MCF 10A (cell line): ENCODE measurements around the gene MACF1. TPM values are rescaled to one million over a fixed set of nuclear protein-coding genes. Genes with fewer than 3 reads are reported as not detected.
A peak's percentile ranks its signal among the peaks of the same experiment; 100 is the strongest.

Experiments used
- BruUV-seq: library from RNA; stranded (reverse); fragments of 400-500 nt; replicated peaks from 2 replicates; lab custom pipeline; 2021; lab: Mats Ljungman, UMichigan
- CTCF ChIA-PET: fragments of 300-600 bp; sonication (Branson Sonifier 250); formaldehyde crosslinking; extraction: SDS; loops from one replicate; lab custom pipeline; 2021; ENCODE audit warnings: antibody characterized with exemption, inconsistent platforms; lab: Yijun Ruan, JAX
- POLR2A ChIA-PET: fragments of 300-600, 350-650 bp; sonication (Branson Sonifier 250); formaldehyde crosslinking; extraction: SDS; loops from one replicate; lab custom pipeline; 2020; ENCODE audit warnings: antibody characterized with exemption, inconsistent platforms; lab: Yijun Ruan, JAX
- DNase-seq: peaks from one replicate; pipeline ENCODE4 v3.0.0-alpha.2; 2018; ENCODE audit not compliant: unreplicated experiment
- H3K27ac Mint-ChIP-seq: one replicate; pipeline ENCODE4 v1.8.0; 2022; ENCODE audit warnings: mild to moderate bottlenecking, low read depth, mixed read lengths; ENCODE audit not compliant: unreplicated experiment
- H3K27me3 Mint-ChIP-seq: one replicate; pipeline ENCODE4 v1.8.0; 2022; ENCODE audit warnings: mixed read lengths; ENCODE audit not compliant: insufficient read depth, unreplicated experiment
- H3K36me3 Mint-ChIP-seq: one replicate; pipeline ENCODE4 v1.8.0; 2022; ENCODE audit warnings: mild to moderate bottlenecking, moderate library complexity, mixed read lengths; ENCODE audit not compliant: insufficient read depth, unreplicated experiment
- H3K4me1 Mint-ChIP-seq: one replicate; pipeline ENCODE4 v1.8.0; 2022; ENCODE audit warnings: mixed read lengths; ENCODE audit not compliant: insufficient read depth, unreplicated experiment
- H3K4me3 Mint-ChIP-seq: one replicate; pipeline ENCODE4 v1.8.0; 2022; ENCODE audit warnings: mild to moderate bottlenecking, moderate library complexity, mixed read lengths; ENCODE audit not compliant: unreplicated experiment
- H3K9me3 Mint-ChIP-seq: one replicate; pipeline ENCODE4 v1.8.0; 2022; ENCODE audit warnings: mixed read lengths; ENCODE audit not compliant: unreplicated experiment
- intact Hi-C: fragments of 100-400 bp; cut with micrococcal nuclease; formaldehyde crosslinking; loops from 2 replicates; pipeline ENCODE4 v1.14.1; 2022
- total RNA-seq: library from RNA; stranded (reverse); gene quantifications from 2 replicates; pipeline ENCODE4 v1.2.3, GENCODE V29; 2022
- TF ChIP-seq, protein P1 (sequence below): fragments of 200-600 bp; IDR thresholded peaks from one replicate; pipeline ENCODE4 v1.8.0; 2022; ENCODE audit warnings: antibody characterized with exemption, mild to moderate bottlenecking; ENCODE audit not compliant: unreplicated experiment

The MACF1 gene
- total RNA-seq, 1 experiment from 2014 or later = 188 TPM

DNA sequence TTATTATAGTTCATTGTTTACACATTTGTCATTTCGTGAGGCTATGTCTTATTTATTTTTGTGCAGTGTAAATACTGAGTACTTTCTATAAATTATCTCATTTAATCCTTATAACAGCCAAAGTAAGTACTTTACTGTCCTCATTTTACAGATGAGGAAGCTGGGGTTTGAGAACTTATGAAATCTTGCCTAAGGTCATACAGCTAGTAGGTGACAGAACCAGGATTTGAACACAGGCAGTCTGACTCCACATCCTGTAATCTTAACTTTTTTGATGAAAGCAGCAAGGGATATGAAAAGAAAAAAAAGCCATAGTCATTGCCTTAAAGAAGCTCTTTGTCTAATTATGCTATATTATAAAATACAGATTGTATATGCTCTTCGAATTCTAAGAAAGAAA lies 179.8 kb downstream of the MACF1 start:
- H3K4me3 Mint-ChIP-seq = no peak overlapping the region
- BruUV-seq = no TSS peak
- POLR2A ChIA-PET = interaction anchor here (0.5 to 0.7 kb wide), 2 partner anchors 335 to 688 kb away, joined by 3 read pairs; no protein-coding TSS in a partner anchor
- H3K4me1 Mint-ChIP-seq = peaks cover 9% of the 10 kb centered on the region
- intact Hi-C loops = no loop called here
- no peaks in the 10 kb centered on the region for H3K27me3 Mint-ChIP-seq
- H3K27ac Mint-ChIP-seq = no peak overlapping the region
- CTCF ChIA-PET = interaction anchor here (0.6 to 1.0 kb wide), 4 partner anchors 22 to 281 kb away, joined by 3 read pairs; no protein-coding TSS in a partner anchor
- peaks cover 92% of the 10 kb centered on the region for H3K36me3 Mint-ChIP-seq
- no peaks in the 10 kb centered on the region for H3K9me3 Mint-ChIP-seq
- no peak for DNase-seq
- TF ChIP-seq, protein P1, sequence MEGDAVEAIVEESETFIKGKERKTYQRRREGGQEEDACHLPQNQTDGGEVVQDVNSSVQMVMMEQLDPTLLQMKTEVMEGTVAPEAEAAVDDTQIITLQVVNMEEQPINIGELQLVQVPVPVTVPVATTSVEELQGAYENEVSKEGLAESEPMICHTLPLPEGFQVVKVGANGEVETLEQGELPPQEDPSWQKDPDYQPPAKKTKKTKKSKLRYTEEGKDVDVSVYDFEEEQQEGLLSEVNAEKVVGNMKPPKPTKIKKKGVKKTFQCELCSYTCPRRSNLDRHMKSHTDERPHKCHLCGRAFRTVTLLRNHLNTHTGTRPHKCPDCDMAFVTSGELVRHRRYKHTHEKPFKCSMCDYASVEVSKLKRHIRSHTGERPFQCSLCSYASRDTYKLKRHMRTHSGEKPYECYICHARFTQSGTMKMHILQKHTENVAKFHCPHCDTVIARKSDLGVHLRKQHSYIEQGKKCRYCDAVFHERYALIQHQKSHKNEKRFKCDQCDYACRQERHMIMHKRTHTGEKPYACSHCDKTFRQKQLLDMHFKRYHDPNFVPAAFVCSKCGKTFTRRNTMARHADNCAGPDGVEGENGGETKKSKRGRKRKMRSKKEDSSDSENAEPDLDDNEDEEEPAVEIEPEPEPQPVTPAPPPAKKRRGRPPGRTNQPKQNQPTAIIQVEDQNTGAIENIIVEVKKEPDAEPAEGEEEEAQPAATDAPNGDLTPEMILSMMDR = no peak

DNA sequence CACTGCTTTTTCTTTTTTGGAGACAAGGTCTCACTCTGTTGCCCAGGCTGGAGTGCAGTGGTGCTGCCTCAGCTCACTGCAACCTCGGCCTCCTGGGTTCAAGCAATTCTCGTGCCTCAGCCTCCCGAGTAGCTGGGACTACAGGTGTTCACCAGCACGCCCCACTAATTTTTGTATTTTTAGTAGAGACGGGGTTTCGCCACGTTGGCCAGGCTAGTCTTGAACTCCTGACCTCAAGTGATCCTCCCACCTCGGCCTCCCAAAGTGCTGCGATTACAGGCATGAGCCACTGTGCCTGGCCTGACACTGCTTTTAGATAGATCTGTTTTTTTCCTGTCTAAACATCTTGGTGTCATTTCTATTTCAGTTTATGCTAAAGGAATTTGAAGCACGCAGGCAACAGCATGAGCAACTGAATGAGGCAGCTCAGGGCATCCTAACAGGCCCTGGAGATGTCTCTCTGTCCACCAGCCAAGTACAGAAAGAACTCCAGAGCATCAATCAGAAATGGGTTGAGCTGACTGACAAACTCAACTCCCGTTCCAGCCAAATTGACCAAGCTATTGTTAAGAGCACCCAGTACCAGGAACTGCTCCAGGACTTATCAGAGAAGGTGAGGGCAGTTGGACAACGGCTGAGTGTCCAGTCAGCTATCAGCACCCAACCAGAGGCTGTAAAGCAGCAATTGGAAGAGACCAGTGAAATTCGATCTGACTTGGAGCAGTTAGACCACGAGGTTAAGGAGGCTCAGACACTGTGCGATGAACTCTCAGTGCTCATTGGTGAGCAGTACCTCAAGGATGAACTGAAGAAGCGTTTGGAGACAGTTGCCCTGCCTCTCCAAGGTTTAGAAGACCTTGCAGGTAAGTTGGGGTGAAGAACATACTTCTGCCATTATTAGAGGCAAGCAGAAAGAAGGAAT lies 180.8 kb downstream of the MACF1 start:
- peaks cover 9% of the 10 kb centered on the region for H3K4me1 Mint-ChIP-seq
- no peak overlapping the region for H3K4me3 Mint-ChIP-seq
- intact Hi-C loops = no loop called here
- no TSS peak for BruUV-seq
- TF ChIP-seq, protein P1 = no peak
- no peaks in the 10 kb centered on the region for H3K9me3 Mint-ChIP-seq
- H3K36me3 Mint-ChIP-seq = peaks cover 82% of the 10 kb centered on the region
- POLR2A ChIA-PET = interaction anchor here (3.0 kb wide), 1 partner anchor 25 kb away, joined by 14 read pairs; no protein-coding TSS in a partner anchor
- DNase-seq = no peak
- H3K27ac Mint-ChIP-seq = no peak overlapping the region
- no peaks in the 10 kb centered on the region for H3K27me3 Mint-ChIP-seq
- CTCF ChIA-PET = interaction anchor here (0.5 to 1.2 kb wide), 9 partner anchors 9 to 1566 kb away, joined by 3 to 4 read pairs (median 3); no protein-coding TSS in a partner anchor

DNA sequence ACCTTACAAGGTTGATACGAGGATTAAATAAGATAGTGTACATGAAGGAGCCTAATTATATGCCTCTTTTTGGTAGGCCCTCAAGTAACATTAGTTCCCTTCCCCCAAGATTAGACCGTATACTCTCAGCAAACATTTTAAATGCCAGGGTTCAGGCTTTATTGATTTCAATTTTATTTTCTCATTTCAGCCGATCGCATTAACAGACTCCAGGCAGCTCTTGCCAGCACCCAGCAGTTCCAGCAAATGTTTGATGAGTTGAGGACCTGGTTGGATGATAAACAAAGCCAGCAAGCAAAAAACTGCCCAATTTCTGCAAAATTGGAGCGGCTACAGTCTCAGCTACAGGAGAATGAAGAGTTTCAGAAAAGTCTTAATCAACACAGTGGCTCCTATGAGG lies 182.5 kb downstream of the MACF1 start:
- H3K4me3 Mint-ChIP-seq = no peak overlapping the region
- intact Hi-C loops = no loop called here
- no TSS peak for BruUV-seq
- CTCF ChIA-PET = interaction anchor here (0.5 to 4.4 kb wide), 12 partner anchors 10 to 289 kb away, joined by 3 to 45 read pairs (median 3); no protein-coding TSS in a partner anchor
- peaks cover 71% of the 10 kb centered on the region for H3K36me3 Mint-ChIP-seq
- TF ChIP-seq, protein P1 = no peak
- no peak overlapping the region for H3K27ac Mint-ChIP-seq
- H3K27me3 Mint-ChIP-seq = no peaks in the 10 kb centered on the region
- POLR2A ChIA-PET = interaction anchor here (1.3 to 3.0 kb wide), 4 partner anchors 9 to 23 kb away, joined by 3 to 14 read pairs (median 6); no protein-coding TSS in a partner anchor
- no peak for DNase-seq
- H3K4me1 Mint-ChIP-seq = peaks cover 18% of the 10 kb centered on the region
- no peaks in the 10 kb centered on the region for H3K9me3 Mint-ChIP-seq

DNA sequence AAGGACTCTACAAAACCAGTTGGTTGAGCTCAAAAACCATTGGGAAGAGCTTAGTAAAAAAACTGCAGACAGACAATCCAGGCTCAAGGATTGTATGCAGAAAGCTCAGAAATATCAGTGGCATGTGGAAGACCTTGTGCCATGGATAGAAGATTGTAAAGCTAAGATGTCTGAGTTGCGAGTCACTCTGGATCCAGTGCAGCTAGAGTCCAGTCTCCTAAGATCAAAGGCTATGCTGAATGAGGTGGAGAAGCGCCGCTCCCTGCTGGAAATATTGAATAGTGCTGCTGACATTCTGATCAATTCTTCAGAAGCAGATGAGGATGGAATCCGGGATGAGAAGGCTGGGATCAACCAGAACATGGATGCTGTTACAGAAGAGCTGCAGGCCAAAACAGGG lies 183.0 kb downstream of the MACF1 start:
- H3K27me3 Mint-ChIP-seq = no peaks in the 10 kb centered on the region
- H3K27ac Mint-ChIP-seq = no peak overlapping the region
- POLR2A ChIA-PET = interaction anchor here (1.3 to 3.0 kb wide), 4 partner anchors 9 to 23 kb away, joined by 3 to 14 read pairs (median 6); no protein-coding TSS in a partner anchor
- peaks cover 67% of the 10 kb centered on the region for H3K36me3 Mint-ChIP-seq
- TSS peak; percentile 64 for BruUV-seq
- H3K9me3 Mint-ChIP-seq = no peaks in the 10 kb centered on the region
- no peak overlapping the region for H3K4me3 Mint-ChIP-seq
- TF ChIP-seq, protein P1 = peak; percentile 32
- CTCF ChIA-PET = interaction anchor here (0.5 to 4.4 kb wide), 12 partner anchors 10 to 490 kb away, joined by 3 to 45 read pairs (median 3); no protein-coding TSS in a partner anchor
- H3K4me1 Mint-ChIP-seq = peaks cover 23% of the 10 kb centered on the region
- intact Hi-C loops = no loop called here
- peak; percentile 55 for DNase-seq
